DMS53 treated with DMSO at 0.1 percent for 48 hours (cell line): ENCODE results near the gene TMPRSS3.

Experiments used
- DNase-seq: peaks from one replicate; lab custom pipeline; 2025; ENCODE audit not compliant: unreplicated experiment; lab: John Stamatoyannopoulos, UW

The TMPRSS3 gene

DNA sequence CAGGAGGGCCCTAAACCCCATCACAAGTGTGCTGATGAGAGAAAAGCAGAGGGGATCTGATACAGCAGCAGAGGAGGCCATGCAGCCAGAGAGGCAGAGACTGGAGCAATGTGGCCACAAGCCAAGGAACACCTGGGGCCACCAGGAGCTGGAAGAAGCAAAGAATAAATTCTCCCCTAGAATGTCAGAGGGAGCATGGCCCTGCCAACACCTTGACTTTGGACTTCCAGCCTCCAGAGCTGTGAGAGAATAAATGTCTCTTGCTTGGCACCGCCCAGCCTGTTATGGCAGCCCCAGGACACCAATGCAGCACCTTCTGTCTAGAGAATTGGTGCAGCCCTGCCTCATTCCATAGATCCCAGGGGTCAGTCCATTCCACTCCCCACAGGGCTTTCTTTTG, 33.2 kb upstream of the TMPRSS3 start:
- no peak for DNase-seq

- DNase-seq, result no peak
These were observed 32.1 kb upstream of the TMPRSS3 start for GRCh38 chr21:42427809-42428419.

DNA sequence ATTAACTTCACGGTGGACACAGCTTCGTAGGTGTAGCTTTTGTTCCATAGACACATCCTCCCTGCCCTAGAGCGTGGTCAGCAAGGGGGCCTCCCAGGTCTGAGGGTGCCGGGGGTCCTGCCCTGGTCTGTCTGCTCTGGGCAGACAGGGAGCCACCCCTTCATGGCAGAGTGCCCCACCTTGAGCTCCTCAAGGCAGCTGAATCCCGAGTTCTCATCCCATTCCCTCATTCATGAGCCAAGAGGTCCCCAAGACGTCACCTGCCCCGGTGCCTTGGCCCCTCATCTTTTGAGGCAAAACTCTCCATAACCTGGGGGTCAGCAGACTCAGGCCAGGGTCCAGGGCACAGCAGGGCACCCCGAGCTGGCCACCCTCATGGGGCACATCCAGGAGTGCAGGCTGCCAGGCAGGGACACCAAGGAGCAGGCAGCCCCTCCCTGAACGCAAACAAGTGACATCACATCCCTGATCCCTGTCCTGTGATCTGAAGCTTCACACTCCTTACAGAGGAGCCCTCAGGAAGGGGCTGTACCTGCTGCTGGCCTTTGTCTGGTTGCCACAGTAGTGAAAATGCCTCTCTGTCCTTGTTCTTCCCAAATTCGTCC, 31.1 kb upstream of the TMPRSS3 start:
- DNase-seq, result no peak

- no peak for DNase-seq
These were observed 30.6 kb upstream of the TMPRSS3 start for GRCh38 chr21:42426424-42426823.

DNA sequence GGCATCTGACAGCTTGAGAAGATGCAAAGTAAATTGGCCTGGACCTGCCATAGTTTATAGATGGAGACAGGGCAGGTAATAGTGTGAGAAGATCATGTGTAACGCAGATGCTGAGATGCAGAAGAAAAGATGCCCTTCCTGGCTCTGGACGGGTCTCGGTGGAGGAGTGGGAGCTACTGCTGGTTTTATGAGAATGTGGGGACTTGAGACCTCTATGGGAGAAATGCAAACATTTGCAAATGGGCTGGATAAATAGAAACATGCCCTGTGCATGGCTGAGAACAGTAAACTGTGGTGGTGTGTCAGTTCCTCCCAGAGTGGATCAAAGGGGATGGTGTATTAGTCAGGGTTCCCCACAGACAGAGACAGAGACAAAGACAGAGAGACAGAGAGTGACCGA, 29.7 kb upstream of the TMPRSS3 start:
- DNase-seq, result no peak

- no peak for DNase-seq
These were observed 29.2 kb upstream of the TMPRSS3 start for GRCh38 chr21:42424914-42425541.

GRCh38 chr21:42423685-42424084, 27.8 kb upstream of the TMPRSS3 start:
- no peak for DNase-seq

GRCh38 chr21:42423197-42423675, 27.4 kb upstream of the TMPRSS3 start:
- DNase-seq, result no peak

DNA sequence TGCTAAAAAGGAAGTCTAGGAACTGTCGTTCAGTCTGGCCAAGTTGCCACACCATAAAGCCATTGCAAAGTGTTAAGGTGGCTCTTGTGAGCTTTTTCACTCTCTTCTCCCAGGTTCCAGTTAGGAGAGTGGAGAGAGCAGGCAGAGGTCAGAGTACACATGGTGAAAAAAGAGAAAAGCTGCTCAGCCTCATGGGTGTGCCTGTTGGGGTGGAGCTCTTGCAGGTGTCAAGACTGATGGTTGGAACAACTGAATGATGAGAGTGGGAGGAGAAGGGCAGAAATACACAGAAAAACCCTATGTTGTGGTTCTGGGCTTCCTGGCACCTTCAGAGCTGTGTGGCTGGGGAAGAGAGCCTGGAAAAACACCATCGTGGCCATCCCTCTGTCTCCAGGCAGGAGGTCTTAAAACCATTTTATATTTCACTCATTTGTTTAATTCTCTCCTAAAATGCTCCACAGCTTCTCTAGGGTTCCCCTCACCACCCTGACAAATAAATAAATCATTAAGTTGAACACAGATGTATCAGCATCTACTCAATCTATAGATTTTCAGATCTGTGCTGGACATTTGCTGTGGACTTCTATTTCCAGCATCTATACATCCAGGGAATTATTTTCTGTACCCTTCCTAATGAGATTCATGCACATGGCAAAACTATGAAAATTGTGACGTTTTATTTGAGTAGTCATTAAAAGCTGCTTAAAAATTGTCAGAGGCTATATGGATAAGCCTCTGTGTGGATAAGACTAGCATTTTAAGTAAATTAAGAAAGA, 25.4 kb upstream of the TMPRSS3 start:
- no peak for DNase-seq

DNA sequence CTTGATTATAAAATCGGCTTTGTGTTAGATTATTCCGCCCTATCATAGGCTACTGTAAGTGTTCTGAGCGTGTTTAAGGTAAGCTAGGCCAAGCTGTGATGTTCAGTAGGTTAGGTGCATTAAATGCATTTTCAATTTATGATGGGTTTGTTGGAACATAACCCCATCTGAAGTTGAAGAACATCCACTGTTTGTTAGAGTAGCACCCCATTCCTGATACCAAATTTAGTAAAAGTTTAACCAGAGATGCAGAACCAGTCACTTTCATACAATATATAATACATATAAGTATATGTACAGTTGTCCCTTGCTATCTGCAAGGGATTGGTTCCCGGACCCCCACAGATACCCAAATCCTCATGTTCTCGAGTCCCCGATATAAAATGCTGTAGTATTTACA, 24.0 kb upstream of the TMPRSS3 start:
- DNase-seq, result no peak

DNA sequence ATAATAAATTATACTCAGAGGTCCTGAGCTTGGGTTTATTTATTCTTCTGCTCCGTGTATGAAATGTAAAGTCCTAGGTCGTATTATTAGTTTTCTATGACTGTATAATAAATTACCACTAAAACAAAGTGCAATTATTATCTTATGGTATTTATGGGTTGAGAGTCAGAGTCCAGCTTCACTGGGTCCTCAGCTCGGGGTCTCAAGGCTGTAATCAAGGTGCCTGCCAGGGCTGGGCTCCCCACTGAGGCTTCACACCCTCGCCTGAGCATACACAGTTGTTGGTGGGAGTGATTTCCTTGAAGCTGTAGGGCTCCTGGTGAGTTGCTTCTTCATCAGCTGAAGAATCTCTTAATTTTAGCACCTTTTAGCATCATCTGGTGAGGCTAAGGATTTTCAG, 23.0 kb upstream of the TMPRSS3 start:
- no peak for DNase-seq

DNA sequence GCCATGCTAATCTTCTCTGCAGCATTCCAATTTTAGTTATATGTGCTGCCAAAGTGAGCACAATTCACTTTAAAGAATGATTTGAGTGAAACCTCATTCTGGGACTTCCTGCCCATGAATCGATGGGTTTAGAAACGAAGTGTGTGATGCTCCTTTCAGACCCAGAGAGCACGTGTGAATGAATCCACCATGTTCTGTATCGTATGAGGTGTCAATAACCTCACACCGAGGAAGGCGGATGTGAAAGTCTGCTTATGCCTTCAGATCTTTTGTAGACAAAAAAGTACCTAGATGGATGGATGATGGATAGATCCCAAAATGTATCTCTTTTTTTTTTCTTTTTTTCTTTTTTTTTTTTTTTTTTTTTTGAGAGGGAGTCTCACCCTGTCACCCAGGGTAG, 21.7 kb upstream of the TMPRSS3 start:
- no peak for DNase-seq

DNA sequence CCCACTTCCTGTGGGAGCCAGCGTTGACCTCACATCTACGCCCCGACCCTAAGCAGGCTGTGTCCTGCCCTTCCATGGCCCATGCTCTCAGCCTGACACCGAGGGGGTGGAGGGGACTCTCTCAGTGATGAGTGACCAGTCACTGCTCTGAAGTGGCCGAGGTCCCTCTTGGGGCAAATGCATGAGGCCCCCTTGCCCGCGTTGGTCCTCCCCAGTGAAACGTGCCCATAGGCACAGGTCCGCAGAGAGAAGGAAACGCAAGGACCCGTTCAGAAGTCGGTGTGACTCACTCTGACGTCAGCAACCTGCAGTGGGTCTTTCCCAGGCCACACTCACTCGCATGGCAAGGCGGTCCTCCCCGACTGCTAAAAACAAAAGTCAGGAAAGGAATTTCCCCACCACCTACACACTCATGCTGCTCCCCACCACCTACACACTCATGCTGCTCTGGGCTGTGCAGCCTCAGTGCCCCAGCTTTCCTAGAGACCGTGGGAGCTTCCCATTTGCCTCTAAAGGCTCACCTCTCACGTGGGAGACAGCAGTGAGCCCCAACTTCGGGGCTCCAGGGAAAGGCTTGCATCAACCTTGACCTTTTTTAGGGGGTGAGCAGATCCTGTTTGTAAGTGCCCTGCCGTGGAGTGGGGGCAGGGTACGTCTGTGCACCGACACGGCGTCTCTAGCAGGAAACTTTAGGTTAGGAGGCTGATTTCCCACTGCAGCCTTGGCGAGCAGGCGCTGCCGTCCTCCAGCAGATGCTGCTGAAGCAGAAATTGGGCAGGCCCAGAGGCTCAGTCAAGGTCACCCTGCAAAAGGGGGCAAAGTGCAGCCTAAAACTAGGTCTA, 19.3 kb upstream of the TMPRSS3 start:
- DNase-seq, result peak; percentile 38

- no peak for DNase-seq
These were observed 18.7 kb upstream of the TMPRSS3 start for GRCh38 chr21:42414553-42414927.

GRCh38 chr21:42414066-42414465, 18.2 kb upstream of the TMPRSS3 start:
- DNase-seq, result no peak

DNA sequence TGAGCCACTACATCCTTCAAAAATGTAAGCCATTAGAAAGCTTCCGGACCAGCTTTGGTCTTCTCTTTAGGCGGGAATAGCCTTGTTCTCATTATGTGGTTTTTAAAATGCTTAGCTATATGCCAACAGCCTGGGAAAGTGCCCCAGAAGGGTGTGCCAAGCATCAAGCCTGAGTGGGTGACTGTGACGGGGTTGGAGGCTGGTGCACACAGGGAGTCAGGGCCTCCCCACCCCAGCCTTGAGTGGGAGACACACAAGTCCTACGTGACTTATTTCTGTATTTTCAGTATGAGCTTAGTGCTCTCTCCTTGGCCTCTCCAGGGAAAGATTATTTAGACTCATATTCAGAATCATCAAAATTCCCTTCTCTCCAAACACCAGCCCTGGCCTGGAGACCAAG, 17.6 kb upstream of the TMPRSS3 start:
- no peak for DNase-seq

DNA sequence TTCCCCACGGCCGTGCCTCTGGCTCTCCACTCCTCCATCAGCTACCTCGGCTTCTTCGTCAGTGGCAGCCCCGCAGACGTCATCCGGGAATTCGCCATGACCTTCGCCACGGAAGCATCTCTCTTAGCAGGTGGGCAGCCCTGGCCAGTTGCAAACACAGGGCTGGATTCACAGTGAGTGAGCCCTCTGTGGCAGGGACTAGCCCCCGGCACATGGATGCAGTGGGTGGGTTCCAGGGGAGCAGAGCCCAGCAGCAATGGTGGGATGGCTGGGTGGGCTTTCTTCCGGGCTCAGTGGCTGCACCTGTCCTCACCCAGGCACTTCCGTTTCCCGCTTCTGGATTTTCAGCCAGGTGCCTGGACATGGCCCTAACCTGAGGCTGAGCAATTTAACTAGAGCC, 17.2 kb upstream of the TMPRSS3 start:
- no peak for DNase-seq

DNA sequence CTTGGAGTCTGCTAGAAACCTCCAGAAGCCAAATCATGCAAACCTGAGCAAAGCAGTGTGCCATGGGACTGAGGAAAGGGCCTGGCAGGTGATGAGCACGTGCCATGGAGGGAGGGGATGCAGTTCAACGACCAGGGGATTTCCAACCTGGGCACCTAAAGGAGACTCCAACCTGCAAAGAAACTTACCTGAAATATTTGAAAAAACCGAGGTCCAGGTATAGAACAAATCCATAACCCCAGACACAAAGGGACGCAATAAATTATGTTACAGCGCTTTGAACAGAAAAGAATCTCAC, 16.7 kb upstream of the TMPRSS3 start:
- no peak for DNase-seq

GRCh38 chr21:42411891-42412635, 16.2 kb upstream of the TMPRSS3 start:
- no peak for DNase-seq

- no peak for DNase-seq
These were observed 15.5 kb upstream of the TMPRSS3 start for GRCh38 chr21:42411197-42411869.
